IPS DF 6.9 (cell line): ENCODE measurements around the gene ATF6B.
"Not testable (repeated sequence)": the region's sequence is repeated elsewhere in the genome, so short reads cannot be mapped to it uniquely, and the experiment has no call there.

Experiments
- DNase-seq: peaks from one replicate; pipeline ENCODE4 v3.0.0-alpha.2; 2013; ENCODE audit warnings: low read depth, low spot score
- H3K27ac ChIP-seq: one replicate; pipeline ENCODE4 v1.5.1; 2013; ENCODE audit warnings: low read length, control low read depth
- H3K27me3 ChIP-seq: 2 replicates; pipeline ENCODE4 v1.6.1; 2013; ENCODE audit warnings: mild to moderate bottlenecking, low read length; ENCODE audit not compliant: control insufficient read depth, insufficient read depth
- H3K36me3 ChIP-seq: 2 replicates; pipeline ENCODE4 v1.6.1; 2013; ENCODE audit warnings: low read length; ENCODE audit not compliant: control insufficient read depth, insufficient read depth
- H3K4me1 ChIP-seq: 2 replicates; pipeline ENCODE4 v1.6.1; 2013; ENCODE audit warnings: low read length; ENCODE audit not compliant: control insufficient read depth, insufficient read depth
- H3K4me3 ChIP-seq: 2 replicates; pipeline ENCODE4 v1.5.1; 2013; ENCODE audit warnings: mild to moderate bottlenecking, low read length
- H3K9me3 ChIP-seq: 2 replicates; pipeline ENCODE4 v1.6.1; 2013; ENCODE audit warnings: low read length, inconsistent platforms; ENCODE audit not compliant: control insufficient read depth, insufficient read depth
- WGBS: extraction: QIAGEN DNeasy Blood & Tissue Kit; methylation state at CpG from one replicate; pipeline ENCODE4 v1.1.7; 2013; ENCODE audit warnings: mixed read lengths, missing lambda C conversion rate; ENCODE audit not compliant: insufficient read length, insufficient coverage; 5-methylcytosine and 5-hydroxymethylcytosine counted together

Gene ATF6B

GRCh38 chr6:32069878-32070515 is 58.0 kb downstream of the ATF6B start:
- no peak overlapping the region for H3K27ac ChIP-seq
- H3K9me3 ChIP-seq: no peaks in the 10 kb centered on the region
- no CpG with 5 or more reads among the region's 24 CpGs for whole genome bisulfite sequencing
- no peaks in the 10 kb centered on the region for H3K4me1 ChIP-seq
- no peaks in the 10 kb centered on the region for H3K27me3 ChIP-seq
- no peak for DNase-seq
- no peak overlapping the region for H3K4me3 ChIP-seq
- no peaks in the 10 kb centered on the region for H3K36me3 ChIP-seq

GRCh38 chr6:32069460-32069859 is 58.6 kb downstream of the ATF6B start:
- Histone ChIP-seq H3K9me3 (no peaks in the 10 kb centered on the region), H3K27me3 (no peaks in the 10 kb centered on the region), H3K4me1 (no peaks in the 10 kb centered on the region), H3K36me3 (no peaks in the 10 kb centered on the region), H3K4me3 (no peak overlapping the region), H3K27ac (no peak overlapping the region)
- no peak for DNase-seq
- no CpG with 5 or more reads among the region's 17 CpGs for WGBS

- no peak overlapping the region for H3K4me3 ChIP-seq
- H3K9me3 ChIP-seq: no peaks in the 10 kb centered on the region
- H3K36me3 ChIP-seq: no peaks in the 10 kb centered on the region
- H3K27me3 ChIP-seq: no peaks in the 10 kb centered on the region
- H3K27ac ChIP-seq: no peak overlapping the region
- DNase-seq: no peak
- H3K4me1 ChIP-seq: no peaks in the 10 kb centered on the region
- WGBS: no CpG with 5 or more reads among the region's 14 CpGs
Measured at GRCh38 chr6:32068867-32069266, 59.2 kb downstream of the ATF6B start.

DNA sequence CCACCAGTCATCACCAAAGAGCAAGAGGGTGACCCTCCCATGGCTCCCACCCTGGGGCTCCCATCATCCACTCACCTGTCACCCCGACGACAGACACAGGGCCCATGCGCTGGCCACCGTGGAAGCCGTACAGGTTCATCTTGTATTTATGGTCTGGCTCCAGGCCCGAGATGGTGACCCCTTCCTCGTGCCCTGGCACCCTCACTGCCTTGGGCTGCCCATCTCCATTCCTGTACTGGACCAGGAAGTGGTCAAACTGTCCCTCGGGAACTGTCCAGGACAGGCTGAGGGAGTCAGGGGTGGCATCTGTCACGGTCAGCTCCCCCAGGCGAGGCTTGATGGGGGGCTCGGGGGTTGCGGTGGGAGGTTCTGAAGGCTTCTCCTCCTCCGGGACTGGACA is 59.7 kb downstream of the ATF6B start:
- not testable (repeated sequence) for H3K4me1 ChIP-seq, H3K9me3 ChIP-seq, H3K27ac ChIP-seq, H3K27me3 ChIP-seq, H3K4me3 ChIP-seq, H3K36me3 ChIP-seq, DNase-seq
- WGBS: no CpG with 5 or more reads among the region's 13 CpGs

DNA sequence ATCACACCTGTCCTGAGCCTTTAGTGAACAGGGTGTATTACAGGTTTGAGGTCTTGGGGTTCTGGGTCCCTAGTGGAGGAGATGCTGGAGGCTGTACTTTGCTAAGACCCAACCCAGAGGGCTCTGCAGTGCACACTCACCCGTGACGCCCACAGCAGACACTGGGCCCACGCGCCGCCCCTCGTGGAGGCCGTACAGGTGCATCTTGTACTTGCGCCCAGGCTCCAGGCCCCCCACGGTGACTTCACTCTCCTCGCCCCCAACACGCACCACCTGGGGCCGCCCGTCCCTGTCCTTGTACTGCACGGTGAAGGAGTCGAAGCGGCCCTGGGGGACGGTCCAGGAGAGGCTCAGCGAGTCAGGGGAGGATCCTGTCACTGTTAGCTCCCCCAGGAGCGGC is 60.5 kb downstream of the ATF6B start:
- WGBS: no CpG with 5 or more reads among the region's 19 CpGs
- H3K27me3 ChIP-seq, H3K9me3 ChIP-seq, H3K4me3 ChIP-seq, DNase-seq, H3K27ac ChIP-seq, H3K4me1 ChIP-seq, H3K36me3 ChIP-seq: not testable (repeated sequence)
